Prostate gland (tissue), 2 donors: ENCODE measurements around the gene SMIM41.

Experiments
- POLR2A ChIP-seq: fragments of 450-650 bp; IDR thresholded peaks from one replicate; pipeline ENCODE4 v1.6.1; 2016; ENCODE audit warnings: antibody characterized with exemption, mild to moderate bottlenecking
- POLR2AphosphoS5 ChIP-seq: sonication (generic); formaldehyde crosslinking; IDR thresholded peaks from one replicate; pipeline ENCODE4 v1.6.1; 2017; ENCODE audit warnings: antibody characterized with exemption
- TF ChIP-seq, protein P1 (sequence below), 4 experiments: fragments of 200-600 bp in 2 of 4; fragments of 450-650 bp in 2 of 4; sonication (generic) in 2 of 4; IDR thresholded peaks; 1 replicate in 3 of 4; 2 replicates in 1 of 4; pipeline ENCODE4 v1.5.1; 2016 to 2019; ENCODE audit warnings: antibody characterized with exemption in 4 of 4, mild to moderate bottlenecking in 2 of 4, moderate library complexity in 2 of 4

DNA sequence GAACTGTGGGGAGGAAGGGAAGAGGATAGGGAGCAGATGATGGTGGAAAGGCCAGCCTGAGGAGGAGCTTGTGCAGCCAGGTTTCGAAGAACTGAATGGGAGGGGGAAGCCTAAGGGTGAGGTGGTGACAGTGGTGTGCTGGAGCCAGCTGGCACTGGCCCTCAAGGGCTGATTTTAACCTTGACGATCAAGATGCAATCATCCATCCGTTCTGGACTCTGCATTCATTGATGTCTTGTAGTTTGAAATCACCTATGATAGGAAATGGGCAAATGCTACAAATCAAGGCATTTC, 12.5 kb upstream of the SMIM41 start:
- TF ChIP-seq, protein P1, sequence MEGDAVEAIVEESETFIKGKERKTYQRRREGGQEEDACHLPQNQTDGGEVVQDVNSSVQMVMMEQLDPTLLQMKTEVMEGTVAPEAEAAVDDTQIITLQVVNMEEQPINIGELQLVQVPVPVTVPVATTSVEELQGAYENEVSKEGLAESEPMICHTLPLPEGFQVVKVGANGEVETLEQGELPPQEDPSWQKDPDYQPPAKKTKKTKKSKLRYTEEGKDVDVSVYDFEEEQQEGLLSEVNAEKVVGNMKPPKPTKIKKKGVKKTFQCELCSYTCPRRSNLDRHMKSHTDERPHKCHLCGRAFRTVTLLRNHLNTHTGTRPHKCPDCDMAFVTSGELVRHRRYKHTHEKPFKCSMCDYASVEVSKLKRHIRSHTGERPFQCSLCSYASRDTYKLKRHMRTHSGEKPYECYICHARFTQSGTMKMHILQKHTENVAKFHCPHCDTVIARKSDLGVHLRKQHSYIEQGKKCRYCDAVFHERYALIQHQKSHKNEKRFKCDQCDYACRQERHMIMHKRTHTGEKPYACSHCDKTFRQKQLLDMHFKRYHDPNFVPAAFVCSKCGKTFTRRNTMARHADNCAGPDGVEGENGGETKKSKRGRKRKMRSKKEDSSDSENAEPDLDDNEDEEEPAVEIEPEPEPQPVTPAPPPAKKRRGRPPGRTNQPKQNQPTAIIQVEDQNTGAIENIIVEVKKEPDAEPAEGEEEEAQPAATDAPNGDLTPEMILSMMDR (IDR thresholded peaks at IDR 0.05) = no peak
- TF ChIP-seq POLR2A (no peak), POLR2AphosphoS5 (no peak)
